ENCODE measurements around the gene HPS3.

- no peak for TF ChIP-seq CTCF (IDR thresholded peaks at IDR 0.05)
- no peak for TF ChIP-seq POLR2A (IDR thresholded peaks at IDR 0.05)
Measured at GRCh38 chr3:149209431-149209830, 80.0 kb downstream of the HPS3 start.

Data from Peyer's patch (tissue), 4 donors.